Measurements from ENCODE around the gene ALK. TPM values are rescaled to one million over a fixed set of nuclear protein-coding genes. Genes with fewer than 3 reads are reported as not detected.

The ALK gene
- total RNA-seq, 1 experiment from 2014 or later: 0.87 TPM

- Histone ChIP-seq H3K9me3 (ENCODE audit: low read length) (no peaks in the 10 kb centered on the region), H4K20me1 (ENCODE audit: low read length) (no peaks in the 10 kb centered on the region), H2AFZ (ENCODE audit: low read length) (no peak overlapping the region), H3K9me2 (replicated peaks; ENCODE audit: low read length) (no peaks in the 10 kb centered on the region), H3K4me3 (ENCODE audit: low read length) (no peak overlapping the region), H3K79me2 (ENCODE audit: low read length) (no peaks in the 10 kb centered on the region), H3K4me1 (ENCODE audit: insufficient read depth, low read length) (no peaks in the 10 kb centered on the region), H3F3A (ENCODE audit: low read length, unreplicated experiment) (no peaks in the 10 kb centered on the region), H3K27me3 (ENCODE audit: low read length) (no peaks in the 10 kb centered on the region), H3K4me2 (ENCODE audit: low read length) (no peak overlapping the region), H3K27ac (ENCODE audit: low read length) (no peak overlapping the region), H3K9ac (ENCODE audit: low read length) (no peak overlapping the region), H3K36me3 (ENCODE audit: low read depth, low read length) (no peaks in the 10 kb centered on the region)
- intact Hi-C loops (cut with micrococcal nuclease): no loop called here
- CTCF ChIA-PET: no interaction called here
- DNase-seq (no peak), ATAC-seq (no peak)
- POLR2A ChIA-PET (ENCODE audit: unreplicated experiment): no interaction called here
- no TSS peak for BruUV-seq (replicated peaks)
- TF ChIP-seq EZH2phosphoT487 (IDR thresholded peaks at IDR 0.05; ENCODE audit: borderline replicate concordance, low read length) (no peak), EZH2 (IDR thresholded peaks at IDR 0.05; ENCODE audit: low read length, unreplicated experiment) (no peak), CTCF (conservative IDR thresholded peaks at IDR 0.05; ENCODE audit: low read depth, low read length) (no peak)
Measured at GRCh38 chr2:29249666-29250253, 671.6 kb downstream of the ALK start.

DNA sequence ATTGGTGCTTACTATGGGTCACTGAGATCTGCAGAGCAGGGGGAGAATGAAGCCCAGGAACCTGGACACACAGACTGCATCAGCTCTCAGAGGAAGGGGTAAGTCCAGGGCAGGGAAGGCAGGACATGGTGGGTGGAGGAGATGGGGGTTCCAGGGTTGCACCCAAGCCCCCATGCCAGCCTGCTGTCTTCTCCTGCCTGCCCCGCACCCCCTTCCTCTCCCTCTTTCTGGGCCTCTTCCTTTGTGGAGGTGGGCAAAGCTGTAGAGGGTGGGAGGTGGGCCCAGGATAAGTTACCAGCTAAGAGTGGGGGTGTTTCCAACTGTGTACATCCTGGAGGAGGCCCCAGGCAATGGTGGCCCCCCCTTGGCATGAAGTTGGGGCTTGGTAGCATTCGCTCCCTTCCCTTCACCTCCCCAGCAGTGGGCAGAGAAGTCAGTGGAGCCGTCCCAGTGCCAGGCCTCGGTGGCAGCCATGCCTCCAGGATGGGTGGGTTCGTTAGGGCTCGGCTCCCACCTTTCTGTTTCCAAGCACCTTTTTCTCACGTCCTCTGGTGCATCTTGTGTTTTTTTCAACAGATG is 674.0 kb downstream of the ALK start:
- ChIA-PET CTCF (no interaction called here), POLR2A (ENCODE audit: unreplicated experiment) (no interaction called here)
- Histone ChIP-seq H3K9me2 (replicated peaks; ENCODE audit: low read length) (no peaks in the 10 kb centered on the region), H3K9me3 (ENCODE audit: low read length) (no peaks in the 10 kb centered on the region), H3K4me3 (ENCODE audit: low read length) (no peak overlapping the region), H3F3A (ENCODE audit: low read length, unreplicated experiment) (no peaks in the 10 kb centered on the region), H3K4me2 (ENCODE audit: low read length) (no peak overlapping the region), H3K4me1 (ENCODE audit: insufficient read depth, low read length) (no peaks in the 10 kb centered on the region), H3K79me2 (ENCODE audit: low read length) (no peaks in the 10 kb centered on the region), H2AFZ (ENCODE audit: low read length) (no peak overlapping the region), H3K9ac (ENCODE audit: low read length) (no peak overlapping the region), H3K27me3 (ENCODE audit: low read length) (no peaks in the 10 kb centered on the region), H3K36me3 (ENCODE audit: low read depth, low read length) (no peaks in the 10 kb centered on the region), H3K27ac (ENCODE audit: low read length) (no peak overlapping the region), H4K20me1 (ENCODE audit: low read length) (no peaks in the 10 kb centered on the region)
- BruUV-seq (replicated peaks): no TSS peak
- intact Hi-C loops (cut with micrococcal nuclease): no loop called here
- ATAC-seq (no peak), DNase-seq (no peak)
- TF ChIP-seq CTCF (conservative IDR thresholded peaks at IDR 0.05; ENCODE audit: low read depth, low read length) (no peak), EZH2 (IDR thresholded peaks at IDR 0.05; ENCODE audit: low read length, unreplicated experiment) (no peak), EZH2phosphoT487 (IDR thresholded peaks at IDR 0.05; ENCODE audit: borderline replicate concordance, low read length) (no peak)
